Measurements from ENCODE around the gene AMMECR1L. TPM values are rescaled to one million over a fixed set of nuclear protein-coding genes. Genes with fewer than 3 reads are reported as not detected.

AMMECR1L gene
- total and polyA plus RNA-seq, 2 of the 13 experiments (the other 11 are each of a cell fraction or from before 2014, with no cell fraction given), result 9.1 to 14.2 TPM

DNA sequence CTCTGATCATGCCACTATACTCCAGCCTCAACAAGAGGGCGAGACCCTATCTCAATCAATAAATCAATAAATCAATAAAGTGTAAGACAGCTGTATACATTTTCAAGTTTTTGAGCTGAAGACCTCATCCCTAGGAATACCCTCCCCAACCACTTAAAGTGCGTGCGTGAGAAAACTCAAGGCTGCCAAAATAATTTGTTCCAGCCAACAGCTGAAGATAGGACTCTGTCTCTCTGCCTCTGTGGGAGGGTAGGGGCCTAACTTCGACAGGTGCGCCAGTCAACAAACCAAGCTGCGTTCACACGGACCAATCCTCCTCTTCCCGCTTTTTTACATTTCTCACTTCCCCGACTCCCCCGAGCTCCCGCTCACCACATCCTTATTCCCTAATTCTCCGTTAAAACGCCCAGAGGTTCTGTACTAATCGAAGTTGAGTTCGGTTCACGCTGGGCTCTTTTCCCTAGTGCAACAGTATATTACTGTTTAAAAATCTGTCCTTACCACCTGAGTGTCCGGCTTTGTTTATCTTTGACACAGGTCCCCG is 28.4 kb downstream of the AMMECR1L start (continued):
- peak; percentile 72; the same call in 1 of the 2 replicates for TF ChIP-seq ZNF615 (CRISPR knock-in tag; IDR thresholded peaks at IDR 0.05; ENCODE audit: borderline replicate concordance)
- no peak for TF ChIP-seq NFKBIZ (CRISPR knock-in tag; IDR thresholded peaks at IDR 0.05)
- TF ChIP-seq, protein P1, sequence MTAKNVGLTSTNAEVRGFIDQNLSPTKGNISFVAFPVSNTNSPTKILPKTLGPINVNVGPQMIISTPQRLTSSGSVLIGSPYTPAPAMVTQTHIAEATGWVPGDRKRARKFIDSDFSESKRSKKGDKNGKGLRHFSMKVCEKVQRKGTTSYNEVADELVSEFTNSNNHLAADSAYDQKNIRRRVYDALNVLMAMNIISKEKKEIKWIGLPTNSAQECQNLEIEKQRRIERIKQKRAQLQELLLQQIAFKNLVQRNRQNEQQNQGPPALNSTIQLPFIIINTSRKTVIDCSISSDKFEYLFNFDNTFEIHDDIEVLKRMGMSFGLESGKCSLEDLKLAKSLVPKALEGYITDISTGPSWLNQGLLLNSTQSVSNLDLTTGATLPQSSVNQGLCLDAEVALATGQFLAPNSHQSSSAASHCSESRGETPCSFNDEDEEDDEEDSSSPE (CRISPR knock-in tag; IDR thresholded peaks at IDR 0.05), result 0 out of 2 replicates have a peak, but pooled peaks have one; percentile 1
- peak; percentile 55; the same call in 1 of the 2 replicates for TF ChIP-seq FOXJ3 (CRISPR knock-in tag; IDR thresholded peaks at IDR 0.05; ENCODE audit: borderline replicate concordance)
- no peak for TF ChIP-seq ZFP36L2 (CRISPR knock-in tag; IDR thresholded peaks at IDR 0.05)
- TF ChIP-seq ZNF790 (CRISPR knock-in tag; IDR thresholded peaks at IDR 0.05; ENCODE audit: borderline replicate concordance), result no peak
- TF ChIP-seq, protein P2, sequence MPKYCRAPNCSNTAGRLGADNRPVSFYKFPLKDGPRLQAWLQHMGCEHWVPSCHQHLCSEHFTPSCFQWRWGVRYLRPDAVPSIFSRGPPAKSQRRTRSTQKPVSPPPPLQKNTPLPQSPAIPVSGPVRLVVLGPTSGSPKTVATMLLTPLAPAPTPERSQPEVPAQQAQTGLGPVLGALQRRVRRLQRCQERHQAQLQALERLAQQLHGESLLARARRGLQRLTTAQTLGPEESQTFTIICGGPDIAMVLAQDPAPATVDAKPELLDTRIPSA (CRISPR knock-in tag; IDR thresholded peaks at IDR 0.05; ENCODE audit: borderline replicate concordance), result no peak
- peak; percentile 2 for TF ChIP-seq FOXC1 (CRISPR knock-in tag; IDR thresholded peaks at IDR 0.05; ENCODE audit: borderline replicate concordance)
- no peak for TF ChIP-seq ZFP1 (CRISPR knock-in tag; IDR thresholded peaks at IDR 0.05)
- TF ChIP-seq, protein P3, sequence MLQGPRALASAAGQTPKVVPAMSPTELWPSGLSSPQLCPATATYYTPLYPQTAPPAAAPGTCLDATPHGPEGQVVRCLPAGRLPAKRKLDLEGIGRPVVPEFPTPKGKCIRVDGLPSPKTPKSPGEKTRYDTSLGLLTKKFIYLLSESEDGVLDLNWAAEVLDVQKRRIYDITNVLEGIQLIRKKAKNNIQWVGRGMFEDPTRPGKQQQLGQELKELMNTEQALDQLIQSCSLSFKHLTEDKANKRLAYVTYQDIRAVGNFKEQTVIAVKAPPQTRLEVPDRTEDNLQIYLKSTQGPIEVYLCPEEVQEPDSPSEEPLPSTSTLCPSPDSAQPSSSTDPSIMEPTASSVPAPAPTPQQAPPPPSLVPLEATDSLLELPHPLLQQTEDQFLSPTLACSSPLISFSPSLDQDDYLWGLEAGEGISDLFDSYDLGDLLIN (CRISPR knock-in tag; IDR thresholded peaks at IDR 0.05; ENCODE audit: borderline replicate concordance), result no peak
- TF ChIP-seq KAT2B (IDR thresholded peaks at IDR 0.05; ENCODE audit: borderline replicate concordance, low read depth, low read length), result peak; percentile 97
- TF ChIP-seq ONECUT2 (CRISPR knock-in tag; IDR thresholded peaks at IDR 0.05), result peak; percentile 84
- no peak for TF ChIP-seq SP5 (CRISPR knock-in tag; IDR thresholded peaks at IDR 0.05; ENCODE audit: borderline replicate concordance, low read depth)
- TF ChIP-seq ASH2L (IDR thresholded peaks at IDR 0.05; ENCODE audit: insufficient read length, low read depth, low read length), result no peak
- no peak for TF ChIP-seq RFX1 (IDR thresholded peaks at IDR 0.05)
- no peak for TF ChIP-seq HNRNPUL1 (IDR thresholded peaks at IDR 0.05; ENCODE audit: low read depth, low read length)
- TF ChIP-seq ZSCAN30 (CRISPR knock-in tag; IDR thresholded peaks at IDR 0.05), result peak; percentile 71; the same call in 1 of the 2 replicates

Data from HepG2 (cell line).